ENCODE measurements around the gene ELK1.

The ELK1 gene

DNA sequence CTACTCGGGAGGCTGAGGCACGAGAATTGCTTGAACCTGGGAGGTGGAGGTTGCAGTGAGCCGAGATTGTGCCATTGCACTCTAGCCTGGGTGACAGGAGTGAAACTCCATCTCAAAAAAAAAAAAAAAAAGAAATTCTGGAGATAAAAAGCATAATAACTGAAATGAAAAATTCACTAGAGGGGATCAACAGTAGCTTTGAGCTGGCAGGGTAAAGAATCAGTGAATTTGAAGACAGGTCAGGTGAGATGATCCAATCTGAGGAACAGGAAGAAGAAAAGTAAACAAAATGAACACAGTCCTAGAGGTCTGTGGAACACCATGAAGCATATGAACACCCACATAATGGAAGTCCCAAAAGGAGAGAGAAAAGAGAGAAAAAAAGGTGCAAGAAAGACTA, 53.1 kb downstream of the ELK1 start:
- no peak overlapping the region for H3K9ac ChIP-seq
- no peaks in the 10 kb centered on the region for H3K79me2 ChIP-seq (ENCODE audit: insufficient read depth, low read depth)
- TF ChIP-seq, protein P1, sequence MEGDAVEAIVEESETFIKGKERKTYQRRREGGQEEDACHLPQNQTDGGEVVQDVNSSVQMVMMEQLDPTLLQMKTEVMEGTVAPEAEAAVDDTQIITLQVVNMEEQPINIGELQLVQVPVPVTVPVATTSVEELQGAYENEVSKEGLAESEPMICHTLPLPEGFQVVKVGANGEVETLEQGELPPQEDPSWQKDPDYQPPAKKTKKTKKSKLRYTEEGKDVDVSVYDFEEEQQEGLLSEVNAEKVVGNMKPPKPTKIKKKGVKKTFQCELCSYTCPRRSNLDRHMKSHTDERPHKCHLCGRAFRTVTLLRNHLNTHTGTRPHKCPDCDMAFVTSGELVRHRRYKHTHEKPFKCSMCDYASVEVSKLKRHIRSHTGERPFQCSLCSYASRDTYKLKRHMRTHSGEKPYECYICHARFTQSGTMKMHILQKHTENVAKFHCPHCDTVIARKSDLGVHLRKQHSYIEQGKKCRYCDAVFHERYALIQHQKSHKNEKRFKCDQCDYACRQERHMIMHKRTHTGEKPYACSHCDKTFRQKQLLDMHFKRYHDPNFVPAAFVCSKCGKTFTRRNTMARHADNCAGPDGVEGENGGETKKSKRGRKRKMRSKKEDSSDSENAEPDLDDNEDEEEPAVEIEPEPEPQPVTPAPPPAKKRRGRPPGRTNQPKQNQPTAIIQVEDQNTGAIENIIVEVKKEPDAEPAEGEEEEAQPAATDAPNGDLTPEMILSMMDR (conservative IDR thresholded peaks at IDR 0.05; ENCODE audit: low read depth, low read length): no peak
- no peak overlapping the region for H3K4me2 ChIP-seq
- H3K27ac ChIP-seq: no peak overlapping the region
- H3K27me3 ChIP-seq (ENCODE audit: insufficient read depth, low read depth): no peaks in the 10 kb centered on the region
- H3K4me1 ChIP-seq (ENCODE audit: low read depth, poor library complexity, severe bottlenecking): no peaks in the 10 kb centered on the region
- H3K36me3 ChIP-seq (ENCODE audit: insufficient read depth): no peaks in the 10 kb centered on the region
- H2AFZ ChIP-seq (ENCODE audit: low read depth): no peak overlapping the region
- H3K4me3 ChIP-seq (IDR thresholded peaks at IDR 0.05; ENCODE audit: insufficient read depth, low read depth, low read length): no peak overlapping the region
- no peaks in the 10 kb centered on the region for H4K20me1 ChIP-seq (ENCODE audit: insufficient read depth)

DNA sequence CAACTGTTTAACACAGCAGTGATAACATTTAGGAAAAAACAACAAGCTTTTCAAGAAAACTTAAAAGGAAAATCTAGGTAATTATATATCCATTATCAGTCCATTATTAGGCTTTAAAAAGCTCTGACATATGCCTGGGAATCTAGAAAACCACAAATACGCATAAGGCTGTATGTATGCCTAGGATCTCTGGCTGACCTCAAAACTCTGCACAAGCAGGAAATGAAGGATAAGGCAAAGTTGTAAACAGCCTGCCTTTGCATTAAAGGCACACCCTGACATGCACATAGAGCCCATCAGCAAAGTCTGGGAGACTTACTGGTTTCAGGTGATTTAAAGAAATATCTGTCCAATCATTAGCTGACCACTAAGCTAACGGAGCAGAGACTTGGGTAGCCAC, 54.1 kb downstream of the ELK1 start:
- H3K9ac ChIP-seq: no peak overlapping the region
- no peak overlapping the region for H3K4me3 ChIP-seq (IDR thresholded peaks at IDR 0.05; ENCODE audit: insufficient read depth, low read depth, low read length)
- TF ChIP-seq, protein P1 (conservative IDR thresholded peaks at IDR 0.05; ENCODE audit: low read depth, low read length): no peak
- no peaks in the 10 kb centered on the region for H3K36me3 ChIP-seq (ENCODE audit: insufficient read depth)
- H3K27ac ChIP-seq: no peak overlapping the region
- no peaks in the 10 kb centered on the region for H3K27me3 ChIP-seq (ENCODE audit: insufficient read depth, low read depth)
- H4K20me1 ChIP-seq (ENCODE audit: insufficient read depth): no peaks in the 10 kb centered on the region
- H3K4me1 ChIP-seq (ENCODE audit: low read depth, poor library complexity, severe bottlenecking): no peaks in the 10 kb centered on the region
- H2AFZ ChIP-seq (ENCODE audit: low read depth): no peak overlapping the region
- no peak overlapping the region for H3K4me2 ChIP-seq
- H3K79me2 ChIP-seq (ENCODE audit: insufficient read depth, low read depth): no peaks in the 10 kb centered on the region

GRCh38 chrX:47595716-47596251, 54.6 kb downstream of the ELK1 start:
- Histone ChIP-seq H3K27ac (no peak overlapping the region), H3K4me3 (IDR thresholded peaks at IDR 0.05; ENCODE audit: insufficient read depth, low read depth, low read length) (no peak overlapping the region), H3K36me3 (ENCODE audit: insufficient read depth) (no peaks in the 10 kb centered on the region), H4K20me1 (ENCODE audit: insufficient read depth) (no peaks in the 10 kb centered on the region), H3K27me3 (ENCODE audit: insufficient read depth, low read depth) (no peaks in the 10 kb centered on the region), H2AFZ (ENCODE audit: low read depth) (no peak overlapping the region), H3K4me2 (no peak overlapping the region), H3K9ac (no peak overlapping the region), H3K79me2 (ENCODE audit: insufficient read depth, low read depth) (no peaks in the 10 kb centered on the region), H3K4me1 (ENCODE audit: low read depth, poor library complexity, severe bottlenecking) (no peaks in the 10 kb centered on the region)
- TF ChIP-seq, protein P1 (conservative IDR thresholded peaks at IDR 0.05; ENCODE audit: low read depth, low read length): no peak

DNA sequence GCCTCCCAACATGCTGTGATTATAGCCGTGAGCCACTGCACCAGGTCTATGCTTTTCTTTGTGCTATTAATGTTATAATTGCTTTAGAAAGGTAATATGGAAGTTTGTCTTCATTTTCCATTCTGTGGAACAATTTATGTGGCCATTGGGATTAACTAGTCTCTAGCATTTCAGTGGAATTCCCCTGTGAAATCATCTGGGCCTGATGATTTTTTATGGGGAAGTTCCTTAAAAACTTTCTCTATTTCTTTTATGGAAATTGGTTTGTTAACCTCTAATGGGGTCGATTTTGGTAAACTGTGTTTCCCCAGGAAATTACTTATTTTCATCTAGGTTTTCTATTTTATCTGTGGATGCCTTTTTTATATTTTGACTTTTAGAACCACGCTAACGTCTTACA, 56.8 kb downstream of the ELK1 start:
- H3K79me2 ChIP-seq (ENCODE audit: insufficient read depth, low read depth): no peaks in the 10 kb centered on the region
- H3K27me3 ChIP-seq (ENCODE audit: insufficient read depth, low read depth): no peaks in the 10 kb centered on the region
- H3K4me2 ChIP-seq: no peak overlapping the region
- TF ChIP-seq, protein P1 (conservative IDR thresholded peaks at IDR 0.05; ENCODE audit: low read depth, low read length): no peak
- H4K20me1 ChIP-seq (ENCODE audit: insufficient read depth): no peaks in the 10 kb centered on the region
- no peaks in the 10 kb centered on the region for H3K36me3 ChIP-seq (ENCODE audit: insufficient read depth)
- H3K4me1 ChIP-seq (ENCODE audit: low read depth, poor library complexity, severe bottlenecking): no peaks in the 10 kb centered on the region
- no peak overlapping the region for H3K4me3 ChIP-seq (IDR thresholded peaks at IDR 0.05; ENCODE audit: insufficient read depth, low read depth, low read length)
- H2AFZ ChIP-seq (ENCODE audit: low read depth): no peak overlapping the region
- H3K27ac ChIP-seq: no peak overlapping the region
- no peak overlapping the region for H3K9ac ChIP-seq

All from KMS-11 (cell line).